K562 (cell line): ENCODE measurements around the gene TRIP10. TPM values are rescaled to one million over a fixed set of nuclear protein-coding genes. Genes with fewer than 3 reads are reported as not detected.

ENCODE experiments used
- ATAC-seq: fragments of 200-7000 bp; cut with Tn5 transposase; 3 replicates; pipeline ENCODE4 v1.9.1; 2020; ENCODE audit warnings: moderate library complexity
- BruUV-seq: library from RNA; stranded (reverse); fragments of 400-500 nt; replicated peaks from 2 replicates; lab custom pipeline; 2021; lab: Mats Ljungman, UMichigan
- CTCF ChIA-PET: fragments of 300-600 bp; formaldehyde crosslinking; extraction: SDS; loops from one replicate; lab custom pipeline; 2021; ENCODE audit warnings: low intra/inter-chr PET ratio; lab: Yijun Ruan, JAX
- POLR2A ChIA-PET: fragments of 300-600, 350-650 bp; sonication (Branson Sonifier 250); formaldehyde crosslinking; extraction: SDS; loops from one replicate; lab custom pipeline; 2021; ENCODE audit warnings: antibody characterized with exemption, inconsistent platforms; lab: Yijun Ruan, JAX
- DNase-seq, 4 experiments: peaks; one replicate each; pipeline versions ENCODE4 v3.0.0 to v3.0.0-alpha.2; 2011 to 2018; ENCODE audit warnings: low spot score in 3 of 4, mixed read lengths in 3 of 4; ENCODE audit errors: extremely low read depth in 1 of 4
- FAIRE-seq: peaks from 2 replicates; lab custom pipeline; 2011; peaks lifted over from hg19 to GRCh38; lab: Jason Lieb, UNC
- H2AFZ ChIP-seq: 2 replicates; pipeline ENCODE4 v1.6.0; 2011; ENCODE audit warnings: low read depth, low read length, control low read depth, inconsistent platforms
- H3K27ac ChIP-seq: fragments of 200-600 bp; 3 replicates; pipeline ENCODE4 v1.8.0; 2011; ENCODE audit warnings: low read depth, mild to moderate bottlenecking, control low read depth, inconsistent platforms, low read length, moderate library complexity, mixed read lengths; ENCODE audit errors: extremely low read depth
- H3K27me3 ChIP-seq, 2 experiments: fragments of 300-600 bp in 1 of 2; 2 replicates in 1 of 2; 3 replicates in 1 of 2; pipeline versions ENCODE4 v1.6.0 to v1.8.0; 2011; ENCODE audit warnings: inconsistent platforms in 2 of 2, low read length in 2 of 2, mild to moderate bottlenecking in 1 of 2, mixed read lengths in 1 of 2, moderate library complexity in 1 of 2; ENCODE audit not compliant: control insufficient read depth in 2 of 2, insufficient read depth in 2 of 2
- H3K36me3 ChIP-seq: fragments of 300-600 bp; 3 replicates; pipeline ENCODE4 v1.8.0; 2011; ENCODE audit warnings: mild to moderate bottlenecking, low read length, inconsistent platforms; ENCODE audit not compliant: control insufficient read depth, insufficient read depth
- H3K4me1 ChIP-seq, 2 experiments: fragments of 200-600 bp in 1 of 2; replicated peaks in 1 of 2; 2 replicates in 1 of 2; 3 replicates in 1 of 2; pipeline versions ENCODE4 v1.5.1 to v1.8.0; 2011; ENCODE audit warnings: inconsistent platforms in 2 of 2, low read length in 2 of 2, mild to moderate bottlenecking in 1 of 2, mixed read lengths in 1 of 2, moderate library complexity in 1 of 2; ENCODE audit not compliant: control insufficient read depth in 2 of 2, insufficient read depth in 2 of 2
- H3K4me2 ChIP-seq: 2 replicates; pipeline ENCODE4 v1.6.1; 2011; ENCODE audit warnings: low read length, control low read depth, inconsistent platforms, mixed read lengths; ENCODE audit not compliant: insufficient read depth
- H3K4me3 ChIP-seq: fragments of 200-600 bp; sonication (generic), shearing (Covaris generic); 2 replicates; pipeline ENCODE4 v1.5.1; 2016; ENCODE audit warnings: control low read depth, inconsistent platforms
- H3K79me2 ChIP-seq: fragments of 200-600 bp; 3 replicates; pipeline ENCODE4 v1.8.0; 2011; ENCODE audit warnings: low read length, inconsistent platforms; ENCODE audit not compliant: control insufficient read depth, insufficient read depth
- H3K9ac ChIP-seq, 2 experiments: 2 replicates each; pipeline versions ENCODE4 v1.6.0 to v1.6.1; 2011; ENCODE audit warnings: low read depth in 2 of 2, low read length in 2 of 2, control low read depth in 1 of 2, inconsistent platforms in 1 of 2, mild to moderate bottlenecking in 1 of 2, mixed read lengths in 1 of 2; ENCODE audit not compliant: insufficient read depth in 1 of 2
- H3K9me1 ChIP-seq: one replicate; pipeline ENCODE4 v1.6.0; 2011; ENCODE audit warnings: inconsistent platforms, mild to moderate bottlenecking, low read length, moderate library complexity; ENCODE audit not compliant: control insufficient read depth, insufficient read depth
- H3K9me3 ChIP-seq: replicated peaks from 2 replicates; pipeline ENCODE4 v1.5.1; 2011; ENCODE audit warnings: low read depth, low read length, inconsistent platforms; ENCODE audit not compliant: control insufficient read depth, insufficient read depth
- H4K20me1 ChIP-seq: replicated peaks from 2 replicates; pipeline ENCODE4 v1.6.1; 2011; ENCODE audit warnings: low read length, inconsistent platforms, mixed read lengths; ENCODE audit not compliant: control insufficient read depth, insufficient read depth
- CBFA2T3 ChIP-seq: fragments of 450-650 bp; IDR thresholded peaks from 2 replicates; pipeline ENCODE4 v1.6.1; 2017
- RBM25 ChIP-seq: fragments of 200-400 bp; formaldehyde crosslinking; IDR thresholded peaks from 2 replicates; pipeline ENCODE4 v1.6.1; 2018; ENCODE audit warnings: low read length, low read depth, moderate library complexity; ENCODE audit not compliant: severe bottlenecking
- SAFB ChIP-seq: fragments of 200-400 bp; formaldehyde crosslinking; IDR thresholded peaks from 2 replicates; pipeline ENCODE4 v1.6.1; 2017; ENCODE audit warnings: low read depth, low read length, borderline replicate concordance
- SMAD1 ChIP-seq: fragments of 150-350 bp; IDR thresholded peaks from 2 replicates; pipeline ENCODE4 v1.6.1; 2014; ENCODE audit warnings: low read length, low read depth; ENCODE audit not compliant: partially characterized antibody
- ZBTB7A ChIP-seq: IDR thresholded peaks from 2 replicates; pipeline ENCODE4 v1.6.1; 2011; ENCODE audit warnings: low read depth, mild to moderate bottlenecking, low read length, moderate library complexity, borderline replicate concordance; ENCODE audit not compliant: control insufficient read depth
- WGBS: fragments of 100-300 bp; shearing (Covaris generic); methylation state at CpG from one replicate; pipeline ENCODE4 v1.1.6; 2016; ENCODE audit warnings: low coverage, mixed read lengths; ENCODE audit not compliant: insufficient coverage; ENCODE audit errors: missing lambda C conversion rate; 5-methylcytosine and 5-hydroxymethylcytosine counted together
- in situ Hi-C: fragments of 300-500 bp; cut with MboI; formaldehyde crosslinking; loops from 4 replicates; pipeline ENCODE4 v1.15.0; 2018; ENCODE audit warnings: inconsistent platforms, mixed read lengths
- intact Hi-C: fragments of 100-400 bp; cut with micrococcal nuclease; formaldehyde crosslinking; loops from 2 replicates; pipeline ENCODE4 v1.14.2; 2022
- polyA plus RNA-seq, 8 experiments: library from polyadenylated mRNA; depleted of rRNA in 4 of 8; stranded (reverse) in 5 of 8; unstranded in 3 of 8; fragments of >200 nt; fragmentation: Nextera tagmentation in 2 of 8; fragmentation: Illumina TruSeq in 1 of 8; extraction: Ambion mirVana in 2 of 8; extraction: Trizol in 1 of 8; gene quantifications; 2 replicates each; pipeline versions ENCODE4 v1.2.1 to v1.2.3, GENCODE V29; 2011 to 2014; ENCODE audit warnings: inconsistent platforms in 1 of 8, missing spikeins in 1 of 8
- total RNA-seq, 7 experiments: library from RNA; depleted of rRNA in 6 of 7; stranded (reverse); fragments of >200 nt in 6 of 7; fragmentation: Illumina TruSeq in 2 of 7; extraction: Trizol in 2 of 7; gene quantifications; 2 replicates each; pipeline versions ENCODE4 v1.2.1 to v1.2.3, GENCODE V29; 2011 to 2021; ENCODE audit warnings: low replicate concordance in 1 of 7

The TRIP10 gene
- total and polyA plus RNA-seq, 9 of the 15 experiments (the other 6 are each of a cell fraction or from before 2014, with no cell fraction given): 1.2 to 66.8 (median 36.1) TPM

- no peak for TF ChIP-seq SAFB
- TF ChIP-seq CBFA2T3: peak; percentile 38
- TF ChIP-seq SMAD1: no peak
These were observed 5.3 kb upstream of the TRIP10 start (continued) for GRCh38 chr19:6734096-6734696.

- in situ Hi-C loops: no loop called here
- 65% methylated on average over 9 of the region's 15 CpGs for WGBS
- H2AFZ ChIP-seq: peak overlapping the region; percentile 88; the same call in 1 of the 2 replicates
- peaks cover 29% of the 10 kb centered on the region for H3K79me2 ChIP-seq
- H4K20me1 ChIP-seq: no peaks in the 10 kb centered on the region
- H3K9me1 ChIP-seq: no peaks in the 10 kb centered on the region
- no TSS peak for BruUV-seq
- FAIRE-seq (no peak), ATAC-seq (no peak), DNase-seq (no peak)
- peak overlapping the region; percentile 62 for H3K4me3 ChIP-seq
- peak; percentile 15; the same call in 1 of the 2 replicates for TF ChIP-seq ZBTB7A
- TF ChIP-seq RBM25: no peak
- no peaks in the 10 kb centered on the region for H3K9me3 ChIP-seq
- peak overlapping the region; percentile 84 to 93 for H3K9ac ChIP-seq
- CTCF ChIA-PET: interaction anchor here (0.6 kb wide), 1 partner anchor 1533 kb away, joined by 3 read pairs; no protein-coding TSS in a partner anchor
- peaks cover 3% of the 10 kb centered on the region; the same call in 1 of the 3 replicates for H3K36me3 ChIP-seq
- H3K27me3 ChIP-seq: no peaks in the 10 kb centered on the region
- POLR2A ChIA-PET: interaction anchor here (0.6 to 1.2 kb wide), 4 partner anchors 10 to 205 kb away, joined by 3 to 4 read pairs (median 4); partner anchors contain the start of genes C3 and TNFSF9
- H3K27ac ChIP-seq: peak overlapping the region; percentile 91
- peak overlapping the region; percentile 92 for H3K4me2 ChIP-seq
- peaks cover 40 to 79% of the 10 kb centered on the region in 2 experiments for H3K4me1 ChIP-seq
- intact Hi-C loops: loop anchor here (5.0 to 10.0 kb wide), 2 partner anchors 103 to 221 kb away; no protein-coding TSS in a partner anchor
These were observed 4.1 kb upstream of the TRIP10 start for GRCh38 chr19:6735181-6735911.
